Endodermal cell (in vitro differentiated cells): ENCODE results near the gene GARNL3. TPM values are rescaled to one million over a fixed set of nuclear protein-coding genes. Genes with fewer than 3 reads are reported as not detected.

Source experiments
- DNase-seq: peaks from one replicate; pipeline ENCODE4 v3.0.0-alpha.2; 2017
- H3K27ac ChIP-seq: 2 replicates; pipeline ENCODE4 v1.5.1; 2013; ENCODE audit warnings: mild to moderate bottlenecking, low read depth, low read length, moderate library complexity
- H3K27me3 ChIP-seq: 2 replicates; pipeline ENCODE4 v1.6.1; 2013; ENCODE audit warnings: mild to moderate bottlenecking, low read length, moderate library complexity; ENCODE audit not compliant: insufficient read depth, control insufficient read depth, poor library complexity, severe bottlenecking
- H3K36me3 ChIP-seq: 2 replicates; pipeline ENCODE4 v1.7.0; 2013; ENCODE audit warnings: mild to moderate bottlenecking, low read length, moderate library complexity; ENCODE audit not compliant: control insufficient read depth, insufficient read depth
- H3K4me1 ChIP-seq: one replicate; pipeline ENCODE4 v1.7.0; 2013; ENCODE audit warnings: low read length; ENCODE audit not compliant: control insufficient read depth, insufficient read depth
- H3K4me3 ChIP-seq: 2 replicates; pipeline ENCODE4 v1.5.1; 2013; ENCODE audit warnings: mild to moderate bottlenecking, low read length, moderate library complexity
- H3K9ac ChIP-seq: 2 replicates; pipeline ENCODE4 v1.6.1; 2013; ENCODE audit warnings: mild to moderate bottlenecking, low read length, moderate library complexity; ENCODE audit not compliant: poor library complexity, severe bottlenecking; ENCODE audit errors: extremely low read depth
- H3K9me3 ChIP-seq: 2 replicates; pipeline ENCODE4 v1.6.1; 2013; ENCODE audit warnings: mild to moderate bottlenecking, low read length, moderate library complexity; ENCODE audit not compliant: control insufficient read depth
- H3K27ac Mint-ChIP-seq: 2 replicates; pipeline ENCODE4 v1.8.0; 2020; ENCODE audit warnings: mixed read lengths
- H3K27me3 Mint-ChIP-seq: 2 replicates; pipeline ENCODE4 v1.8.0; 2021; ENCODE audit warnings: mild to moderate bottlenecking, mixed read lengths; ENCODE audit not compliant: insufficient read depth
- H3K36me3 Mint-ChIP-seq: 2 replicates; pipeline ENCODE4 v1.8.0; 2020; ENCODE audit warnings: low read depth, mixed read lengths
- H3K4me1 Mint-ChIP-seq: 2 replicates; pipeline ENCODE4 v1.8.0; 2020; ENCODE audit warnings: mixed read lengths
- H3K4me3 Mint-ChIP-seq: 2 replicates; pipeline ENCODE4 v1.8.0; 2020; ENCODE audit warnings: mild to moderate bottlenecking, moderate library complexity, mixed read lengths
- H3K9me3 Mint-ChIP-seq: 2 replicates; pipeline ENCODE4 v1.8.0; 2020; ENCODE audit warnings: mild to moderate bottlenecking, mixed read lengths
- CTCF ChIP-seq: fragments of 200-600 bp; sonication (generic); conservative IDR thresholded peaks from 2 replicates; pipeline ENCODE4 v1.5.0; 2021; ENCODE audit warnings: antibody characterized with exemption, mild to moderate bottlenecking
- WGBS, 2 experiments: methylation state at CpG; one replicate each; pipeline versions ENCODE4 v1.1.5 to v1.1.7; 2013; ENCODE audit warnings: missing lambda C conversion rate in 2 of 2, mixed read lengths in 1 of 2; ENCODE audit not compliant: insufficient coverage in 1 of 2, insufficient read length in 1 of 2; 5-methylcytosine and 5-hydroxymethylcytosine counted together
- total RNA-seq, 2 donors: library from RNA; stranded (reverse); fragmentation: NEBNext Ultra II Directional in 1 of 2; extraction: Animal tissue kit (Norgen Biotek cat#: 25700) in 1 of 2; gene quantifications; 2 replicates in 1 of 2; 3 replicates in 1 of 2; pipeline ENCODE4 v1.2.1, GENCODE V29; 2021

The GARNL3 gene
- total RNA-seq, 2 donors from 2014 or later, result 7.2 to 12.8 TPM

- H3K36me3 ChIP-seq, result no peaks in the 10 kb centered on the region
- 93 to 98% methylated on average over 2 of the region's 2 CpGs for WGBS, 2 experiments
- no peaks in the 10 kb centered on the region for H3K27me3 ChIP-seq
- no peak for TF ChIP-seq CTCF
- Mint-ChIP-seq H3K27me3 (no peaks in the 10 kb centered on the region), H3K9me3 (no peaks in the 10 kb centered on the region), H3K4me3 (no peak overlapping the region), H3K36me3 (no peaks in the 10 kb centered on the region), H3K27ac (no peak overlapping the region), H3K4me1 (no peaks in the 10 kb centered on the region)
- no peak for DNase-seq
- no peaks in the 10 kb centered on the region for H3K4me1 ChIP-seq
- no peaks in the 10 kb centered on the region for H3K9me3 ChIP-seq
- no peak overlapping the region for H3K9ac ChIP-seq
- H3K4me3 ChIP-seq, result no peak overlapping the region
- no peak overlapping the region for H3K27ac ChIP-seq
Measured at GRCh38 chr9:127307802-127308201, 43.2 kb downstream of the GARNL3 start.

GRCh38 chr9:127308652-127309434, 44.3 kb downstream of the GARNL3 start:
- H3K27me3 ChIP-seq, result no peaks in the 10 kb centered on the region
- H3K4me3 Mint-ChIP-seq, result no peak overlapping the region
- H3K36me3 Mint-ChIP-seq, result no peaks in the 10 kb centered on the region
- H3K9me3 ChIP-seq, result no peaks in the 10 kb centered on the region
- no peak overlapping the region for H3K27ac Mint-ChIP-seq
- H3K9ac ChIP-seq, result no peak overlapping the region
- no peak overlapping the region for H3K4me3 ChIP-seq
- H3K36me3 ChIP-seq, result no peaks in the 10 kb centered on the region
- H3K4me1 Mint-ChIP-seq, result no peaks in the 10 kb centered on the region
- H3K27me3 Mint-ChIP-seq, result no peaks in the 10 kb centered on the region
- 95 to 100% methylated on average over 1 to 2 of the region's 3 CpGs for WGBS, 2 experiments
- no peak for TF ChIP-seq CTCF
- H3K9me3 Mint-ChIP-seq, result no peaks in the 10 kb centered on the region
- no peak overlapping the region for H3K27ac ChIP-seq
- H3K4me1 ChIP-seq, result no peaks in the 10 kb centered on the region
- no peak for DNase-seq

- Histone ChIP-seq H3K27ac (no peak overlapping the region), H3K4me3 (no peak overlapping the region), H3K9ac (no peak overlapping the region), H3K36me3 (no peaks in the 10 kb centered on the region), H3K27me3 (no peaks in the 10 kb centered on the region), H3K4me1 (no peaks in the 10 kb centered on the region), H3K9me3 (no peaks in the 10 kb centered on the region)
- no peaks in the 10 kb centered on the region for H3K4me1 Mint-ChIP-seq
- no peaks in the 10 kb centered on the region for H3K36me3 Mint-ChIP-seq
- TF ChIP-seq CTCF, result no peak
- H3K4me3 Mint-ChIP-seq, result no peak overlapping the region
- H3K27me3 Mint-ChIP-seq, result no peaks in the 10 kb centered on the region
- no peak overlapping the region for H3K27ac Mint-ChIP-seq
- no peak for DNase-seq
- 67 to 79% methylated on average over 3 to 4 of the region's 4 CpGs for WGBS, 2 experiments
- H3K9me3 Mint-ChIP-seq, result no peaks in the 10 kb centered on the region
Measured at GRCh38 chr9:127309715-127310114, 45.1 kb downstream of the GARNL3 start.
